Frontal cortex (tissue), 4 donors: Measurements from ENCODE around the gene CAD. TPM values are rescaled to one million over a fixed set of nuclear protein-coding genes. Genes with fewer than 3 reads are reported as not detected.
A peak's percentile ranks its signal among the peaks of the same experiment; 100 is the strongest.
"Not testable (repeated sequence)": the region's sequence is repeated elsewhere in the genome, so short reads cannot be mapped to it uniquely, and the experiment has no call there.

Source experiments
- DNase-seq, 2 donors: peaks; one replicate each; pipeline ENCODE4 v3.0.0; 2012; ENCODE audit warnings: low spot score in 2 of 2
- FAIRE-seq: peaks from 2 replicates; lab custom pipeline; 2012; peaks lifted over from hg19 to GRCh38; lab: Jason Lieb, UNC
- total RNA-seq: library from RNA; depleted of rRNA; stranded (reverse); fragments of >200 nt; gene quantifications from one replicate; pipeline ENCODE4 v1.2.3, GENCODE V29; 2014
- donor health status: control.
- donor health status: control.
- donor health status: control.

Gene CAD
- total RNA-seq, 1 donor from 2014 or later = 13.9 TPM

- not testable (repeated sequence) for FAIRE-seq
Measured at GRCh38 chr2:27195799-27196198, 21.4 kb upstream of the CAD start.

GRCh38 chr2:27198068-27198467, 19.1 kb upstream of the CAD start:
- FAIRE-seq, DNase-seq: not testable (repeated sequence)

More at GRCh38 chr2:27195799-27196198, 21.4 kb upstream of the CAD start:
- DNase-seq = not testable (repeated sequence)

GRCh38 chr2:27198627-27199026, 18.5 kb upstream of the CAD start:
- FAIRE-seq = no peak
- no peak for DNase-seq

GRCh38 chr2:27199241-27199640, 17.9 kb upstream of the CAD start:
- no peak for FAIRE-seq
- DNase-seq = no peak

GRCh38 chr2:27201675-27202074, 15.5 kb upstream of the CAD start:
- DNase-seq (no peak), FAIRE-seq (no peak)

GRCh38 chr2:27202854-27203253, 14.3 kb upstream of the CAD start:
- FAIRE-seq (no peak), DNase-seq (no peak)

- no peak for FAIRE-seq
- no peak for DNase-seq
Measured at GRCh38 chr2:27203741-27204140, 13.4 kb upstream of the CAD start.

- DNase-seq = no peak
- FAIRE-seq = no peak
Measured at GRCh38 chr2:27204566-27204965, 12.6 kb upstream of the CAD start.

- no peak for FAIRE-seq
Measured at GRCh38 chr2:27205206-27205605, 12.0 kb upstream of the CAD start.

GRCh38 chr2:27206346-27206745, 10.8 kb upstream of the CAD start:
- no peak for DNase-seq

More at GRCh38 chr2:27205206-27205605, 12.0 kb upstream of the CAD start:
- DNase-seq = no peak

GRCh38 chr2:27208486-27209050, 8.6 kb upstream of the CAD start:
- DNase-seq (no peak), FAIRE-seq (no peak)

More at GRCh38 chr2:27206346-27206745, 10.8 kb upstream of the CAD start:
- FAIRE-seq = no peak

- no peak for DNase-seq
- no peak for FAIRE-seq
Measured at GRCh38 chr2:27209621-27210401, 7.4 kb upstream of the CAD start.

- no peak for DNase-seq
Measured at GRCh38 chr2:27211241-27211942, 5.8 kb upstream of the CAD start.

GRCh38 chr2:27211943-27212625, 5.1 kb upstream of the CAD start, which contains the start of the genes ATRAID and SLC5A6:
TSS of gene ATRAID (plus strand) at chr2:27212041. CDS start at chr2:27212369, 328 bp downstream.
TSS of gene SLC5A6 (minus strand) at chr2:27212268. CDS start at chr2:27207650, 4,618 bp downstream.
- DNase-seq = peak; percentile 94
- no peak for FAIRE-seq

More at GRCh38 chr2:27211241-27211942, 5.8 kb upstream of the CAD start:
- FAIRE-seq = no peak

GRCh38 chr2:27212626-27213471, 4.3 kb upstream of the CAD start:
- no peak for DNase-seq
- no peak for FAIRE-seq

- FAIRE-seq (no peak), DNase-seq (no peak)
Measured at GRCh38 chr2:27214941-27215340, 2.2 kb upstream of the CAD start.

GRCh38 chr2:27216416-27217137, 592 bp upstream of the CAD start:
- FAIRE-seq (no peak), DNase-seq (no peak)

- no peak for FAIRE-seq
- no peak for DNase-seq
Measured at GRCh38 chr2:27218614-27219013, 1.4 kb downstream of the CAD start.
